ENCODE results near the gene SERPINA9. TPM values are rescaled to one million over a fixed set of nuclear protein-coding genes. Genes with fewer than 3 reads are reported as not detected.

SERPINA9 gene
- total and polyA plus RNA-seq, 2 of the 8 experiments (the other 6 are each of a cell fraction or from before 2014, with no cell fraction given), result not detected

- TF ChIP-seq CHD2 (IDR thresholded peaks at IDR 0.05; ENCODE audit: low read length) (no peak), GTF2F1 (IDR thresholded peaks at IDR 0.05; ENCODE audit: borderline replicate concordance, low read depth, low read length) (no peak), BACH1 (IDR thresholded peaks at IDR 0.05; ENCODE audit: low read length) (no peak)
Observed at GRCh38 chr14:94483729-94484275, 7.8 kb upstream of the SERPINA9 start (continued).

Measured in H1 (cell line).